IPS DF 6.9 (cell line): ENCODE results near the gene VPS54.
"Not testable (repeated sequence)": the region's sequence is repeated elsewhere in the genome, so short reads cannot be mapped to it uniquely, and the experiment has no call there.

Experiments used
- DNase-seq: peaks from one replicate; pipeline ENCODE4 v3.0.0-alpha.2; 2013; ENCODE audit warnings: low read depth, low spot score
- H3K27ac ChIP-seq: one replicate; pipeline ENCODE4 v1.5.1; 2013; ENCODE audit warnings: low read length, control low read depth
- H3K27me3 ChIP-seq: 2 replicates; pipeline ENCODE4 v1.6.1; 2013; ENCODE audit warnings: mild to moderate bottlenecking, low read length; ENCODE audit not compliant: control insufficient read depth, insufficient read depth
- H3K36me3 ChIP-seq: 2 replicates; pipeline ENCODE4 v1.6.1; 2013; ENCODE audit warnings: low read length; ENCODE audit not compliant: control insufficient read depth, insufficient read depth
- H3K4me1 ChIP-seq: 2 replicates; pipeline ENCODE4 v1.6.1; 2013; ENCODE audit warnings: low read length; ENCODE audit not compliant: control insufficient read depth, insufficient read depth
- H3K4me3 ChIP-seq: 2 replicates; pipeline ENCODE4 v1.5.1; 2013; ENCODE audit warnings: mild to moderate bottlenecking, low read length
- H3K9me3 ChIP-seq: 2 replicates; pipeline ENCODE4 v1.6.1; 2013; ENCODE audit warnings: low read length, inconsistent platforms; ENCODE audit not compliant: control insufficient read depth, insufficient read depth
- WGBS: extraction: QIAGEN DNeasy Blood & Tissue Kit; methylation state at CpG from one replicate; pipeline ENCODE4 v1.1.7; 2013; ENCODE audit warnings: mixed read lengths, missing lambda C conversion rate; ENCODE audit not compliant: insufficient read length, insufficient coverage; 5-methylcytosine and 5-hydroxymethylcytosine counted together

Gene VPS54

DNA sequence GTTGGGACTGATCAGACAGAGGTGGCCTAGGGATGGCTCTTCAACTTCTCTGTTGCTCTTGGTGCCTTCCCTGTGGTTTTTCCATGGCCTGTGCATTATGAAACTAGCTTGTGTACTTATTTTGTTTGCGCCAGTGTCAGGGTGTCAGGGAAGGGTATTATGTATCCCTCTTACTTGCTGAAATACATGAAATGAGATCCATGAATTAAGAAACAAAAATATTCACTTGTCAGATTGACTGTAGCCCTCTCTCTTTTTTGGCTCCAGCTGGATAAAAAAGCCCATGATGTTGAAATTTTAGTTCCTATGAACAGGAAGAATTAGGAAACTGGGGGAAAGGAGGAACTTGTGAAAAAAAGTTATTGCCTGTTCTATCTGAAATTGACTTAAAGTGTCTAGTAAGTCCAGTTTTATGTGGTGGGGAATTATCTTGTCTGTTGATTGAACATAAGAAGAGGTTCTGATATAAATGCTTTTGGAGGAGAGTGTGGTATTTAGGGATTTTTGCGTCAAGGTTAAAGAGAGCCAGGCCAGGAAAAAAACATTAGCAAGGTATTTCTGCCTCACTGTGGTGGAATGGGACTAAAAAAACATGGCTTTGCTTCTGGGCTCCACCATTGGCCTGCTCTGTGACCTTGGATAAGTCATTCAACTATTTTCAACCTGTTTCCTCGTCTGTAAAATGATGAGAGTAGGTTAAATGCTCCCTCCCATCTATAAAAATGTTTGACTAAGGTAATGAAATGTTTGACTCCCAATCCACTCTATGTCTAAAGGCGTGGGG lies 165.5 kb downstream of the VPS54 start:
- no peak overlapping the region for H3K4me3 ChIP-seq
- DNase-seq, result no peak
- no peaks in the 10 kb centered on the region for H3K9me3 ChIP-seq
- H3K4me1 ChIP-seq, result peaks cover 9% of the 10 kb centered on the region; the same call in 1 of the 2 replicates
- WGBS, result 100% methylated on average over 1 of the region's 4 CpGs
- H3K27me3 ChIP-seq, result no peaks in the 10 kb centered on the region
- no peak overlapping the region for H3K27ac ChIP-seq
- H3K36me3 ChIP-seq, result peaks cover 5% of the 10 kb centered on the region; the same call in 1 of the 2 replicates

GRCh38 chr2:63851691-63852311 lies 167.4 kb downstream of the VPS54 start:
- no peaks in the 10 kb centered on the region for H3K9me3 ChIP-seq
- no CpG with 5 or more reads among the region's 1 CpG for WGBS
- no peak overlapping the region for H3K27ac ChIP-seq
- no peaks in the 10 kb centered on the region for H3K27me3 ChIP-seq
- no peak overlapping the region for H3K4me3 ChIP-seq
- H3K4me1 ChIP-seq, result peaks cover 9% of the 10 kb centered on the region; the same call in 1 of the 2 replicates
- no peaks in the 10 kb centered on the region; the same call in 1 of the 2 replicates for H3K36me3 ChIP-seq
- DNase-seq, result no peak

- H3K4me1 ChIP-seq, result peaks cover 9% of the 10 kb centered on the region; the same call in 1 of the 2 replicates
- H3K4me3 ChIP-seq, result no peak overlapping the region
- DNase-seq, result no peak
- H3K36me3 ChIP-seq, result no peaks in the 10 kb centered on the region
- no peaks in the 10 kb centered on the region for H3K9me3 ChIP-seq
- H3K27me3 ChIP-seq, result no peaks in the 10 kb centered on the region
- no peak overlapping the region for H3K27ac ChIP-seq
Measured at GRCh38 chr2:63850649-63851048, 168.6 kb downstream of the VPS54 start.

DNA sequence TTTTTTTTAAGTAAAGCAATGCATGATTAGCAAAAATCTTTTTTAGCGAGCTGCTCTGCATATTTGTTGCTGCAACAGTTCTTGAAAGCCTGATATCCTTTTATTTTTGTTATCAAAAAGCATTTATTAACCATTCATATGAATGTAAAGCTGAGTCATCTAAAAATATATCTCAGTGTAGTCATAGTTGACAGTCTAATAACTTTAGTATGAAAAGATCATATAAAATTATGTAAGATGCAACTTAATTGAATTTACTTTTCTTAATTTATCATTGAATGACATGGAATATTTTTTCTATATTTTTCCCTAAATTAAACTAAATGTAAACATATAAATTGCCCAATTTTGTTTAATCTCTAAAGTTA lies 169.0 kb downstream of the VPS54 start:
- Histone ChIP-seq H3K9me3 (no peaks in the 10 kb centered on the region), H3K27me3 (no peaks in the 10 kb centered on the region), H3K27ac (no peak overlapping the region), H3K4me1 (peaks cover 9% of the 10 kb centered on the region; the same call in 1 of the 2 replicates), H3K36me3 (no peaks in the 10 kb centered on the region), H3K4me3 (no peak overlapping the region)
- WGBS, result no CpG with 5 or more reads among the region's 1 CpG
- DNase-seq, result no peak

DNA sequence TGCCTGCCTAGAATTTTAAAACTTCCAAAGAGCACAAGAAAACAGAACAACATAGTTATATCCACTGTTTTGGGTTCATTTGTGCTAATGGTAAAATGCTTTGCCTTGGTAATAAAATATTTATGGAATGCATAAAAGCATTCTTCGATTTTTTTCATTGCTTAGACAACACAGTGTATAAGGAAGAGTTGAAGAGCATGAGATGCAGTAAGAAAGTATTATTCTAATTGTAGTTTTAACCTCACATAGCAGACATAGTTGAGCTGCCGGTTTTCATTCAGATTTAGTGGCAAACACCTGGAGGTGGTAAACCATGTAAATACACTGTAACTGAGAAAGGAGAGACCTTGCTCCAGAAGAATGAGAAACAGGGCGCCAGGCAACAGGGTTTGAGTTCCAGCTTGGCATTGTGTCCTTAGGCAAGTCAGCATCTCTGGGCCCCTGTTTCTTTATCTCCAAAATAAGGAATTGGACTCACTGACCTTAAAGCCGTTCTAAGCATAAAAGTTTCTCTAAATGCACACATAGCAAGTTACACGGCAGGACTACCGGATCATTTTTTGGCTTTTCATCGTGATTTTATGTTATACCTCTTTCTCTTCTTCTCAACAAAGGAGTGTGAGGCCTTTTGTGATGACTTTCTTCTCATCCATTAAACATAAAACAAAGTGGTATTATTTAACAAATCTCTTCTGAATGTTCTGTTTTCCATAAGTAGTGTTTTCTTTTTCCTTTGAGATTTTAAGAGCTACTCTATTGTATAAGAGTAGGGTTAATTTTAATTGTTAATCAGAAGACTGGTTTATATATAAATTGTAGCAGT lies 169.6 kb downstream of the VPS54 start:
- no CpG with 5 or more reads among the region's 7 CpGs for WGBS
- H3K36me3 ChIP-seq, result no peaks in the 10 kb centered on the region

GRCh38 chr2:63847571-63847970 lies 171.7 kb downstream of the VPS54 start:
- peak overlapping the region; percentile 42 for H3K27ac ChIP-seq
- not testable (repeated sequence) for H3K4me1 ChIP-seq
- WGBS, result no CpG with 5 or more reads among the region's 4 CpGs

More for the DNA sequence above, 169.6 kb downstream of the VPS54 start:
- DNase-seq, result no peak
- peak overlapping the region; percentile 93 for H3K27ac ChIP-seq
- no peaks in the 10 kb centered on the region for H3K9me3 ChIP-seq
- H3K4me3 ChIP-seq, result no peak overlapping the region
- no peaks in the 10 kb centered on the region for H3K27me3 ChIP-seq
- peaks cover 9% of the 10 kb centered on the region; the same call in 1 of the 2 replicates for H3K4me1 ChIP-seq

DNA sequence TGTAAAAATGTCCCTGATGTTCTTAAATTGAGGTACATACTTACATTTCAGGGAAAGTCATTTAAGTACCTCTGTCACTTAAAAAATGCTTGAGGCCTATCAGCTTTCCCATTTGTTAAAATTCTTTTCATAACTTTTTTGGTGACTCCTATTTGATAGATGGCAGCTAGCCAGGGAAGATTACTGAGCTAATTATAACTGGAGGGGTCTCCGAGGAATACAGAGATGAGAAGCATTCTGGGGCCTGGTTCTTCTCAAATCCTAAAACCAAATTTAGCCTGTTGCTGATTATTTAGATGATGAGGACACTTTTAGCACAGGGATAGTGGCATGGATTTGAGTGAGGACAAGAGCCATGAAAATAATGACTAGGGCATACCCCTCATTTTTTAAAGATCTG lies 172.7 kb downstream of the VPS54 start:
- Histone ChIP-seq H3K9me3 (no peaks in the 10 kb centered on the region), H3K27ac (peak overlapping the region; percentile 69), H3K4me1 (no peaks in the 10 kb centered on the region), H3K27me3 (no peaks in the 10 kb centered on the region), H3K36me3 (no peaks in the 10 kb centered on the region), H3K4me3 (no peak overlapping the region)
- no peak for DNase-seq
- WGBS, result no CpG with 5 or more reads among the region's 1 CpG

More at GRCh38 chr2:63847571-63847970, 171.7 kb downstream of the VPS54 start:
- H3K27me3 ChIP-seq, H3K4me3 ChIP-seq, H3K9me3 ChIP-seq, DNase-seq, H3K36me3 ChIP-seq: not testable (repeated sequence)

DNA sequence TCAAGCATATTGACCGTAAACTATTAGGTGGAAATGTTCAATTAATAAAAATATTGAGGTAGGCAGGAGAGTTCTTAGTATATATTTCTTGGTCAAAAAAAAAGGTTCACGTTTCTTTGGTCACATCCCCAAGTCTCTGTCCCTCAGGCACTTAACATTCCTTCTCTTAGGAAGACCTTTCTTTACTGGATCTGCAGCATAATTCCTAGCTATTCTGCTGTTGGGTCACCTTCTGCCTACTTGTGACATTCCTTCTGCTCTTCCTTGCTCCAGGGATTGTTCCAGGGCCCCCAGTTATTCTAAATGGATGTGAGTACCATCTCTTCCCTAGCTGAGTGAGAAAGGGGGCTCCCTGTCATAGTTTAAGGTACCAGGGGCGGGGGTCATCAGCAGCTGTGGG lies 173.4 kb downstream of the VPS54 start:
- no peaks in the 10 kb centered on the region for H3K36me3 ChIP-seq

GRCh38 chr2:63844616-63845015 lies 174.6 kb downstream of the VPS54 start:
- DNase-seq, result no peak
- Histone ChIP-seq H3K4me1 (no peaks in the 10 kb centered on the region; the same call in 1 of the 2 replicates), H3K9me3 (no peaks in the 10 kb centered on the region), H3K4me3 (peak overlapping the region; percentile 64; the same call in 1 of the 2 replicates), H3K36me3 (no peaks in the 10 kb centered on the region), H3K27me3 (no peaks in the 10 kb centered on the region), H3K27ac (no peak overlapping the region)
- WGBS, result no CpG with 5 or more reads among the region's 3 CpGs

More for the DNA sequence above, 173.4 kb downstream of the VPS54 start:
- no peaks in the 10 kb centered on the region for H3K27me3 ChIP-seq
- DNase-seq, result no peak
- H3K4me3 ChIP-seq, result peak overlapping the region; percentile 42; the same call in 1 of the 2 replicates
- peak overlapping the region; percentile 56 for H3K27ac ChIP-seq
- WGBS, result no CpG with 5 or more reads among the region's 3 CpGs
- no peaks in the 10 kb centered on the region for H3K9me3 ChIP-seq
- H3K4me1 ChIP-seq, result no peaks in the 10 kb centered on the region

- H3K36me3 ChIP-seq, result no peaks in the 10 kb centered on the region
- H3K27ac ChIP-seq, result no peak overlapping the region
- H3K4me1 ChIP-seq, result no peaks in the 10 kb centered on the region; the same call in 1 of the 2 replicates
- no CpG with 5 or more reads among the region's 2 CpGs for WGBS
- H3K27me3 ChIP-seq, result no peaks in the 10 kb centered on the region
- DNase-seq, result no peak
- H3K4me3 ChIP-seq, result peak overlapping the region; percentile 64; the same call in 1 of the 2 replicates
- no peaks in the 10 kb centered on the region for H3K9me3 ChIP-seq
Measured at GRCh38 chr2:63843791-63844190, 175.4 kb downstream of the VPS54 start.
